HG03159 (cell line): ENCODE data around the gene UBTD1.
"Not testable (repeated sequence)": the region's sequence is repeated elsewhere in the genome, so short reads cannot be mapped to it uniquely, and the experiment has no call there.

ENCODE experiments used
- ATAC-seq: cut with Tn5 transposase; IDR thresholded peaks from one replicate; pipeline ENCODE4 v1.9.1; 2021; ENCODE audit warnings: mild to moderate bottlenecking, moderate library complexity; ENCODE audit not compliant: unreplicated experiment

Gene UBTD1

GRCh38 chr10:97498841-97499560 is at the start of gene UBTD1:
Gene UBTD1 (plus strand): TSS chr10:97498924. CDS start chr10:97499204, 280 bp downstream.
- peak; percentile 2 for ATAC-seq

- no peak for ATAC-seq
These were observed 47.9 kb upstream of the UBTD1 start for GRCh38 chr10:97450828-97451227.

- no peak for ATAC-seq
These were observed 47.1 kb upstream of the UBTD1 start for GRCh38 chr10:97451605-97452004.

- no peak for ATAC-seq
These were observed 46.4 kb upstream of the UBTD1 start for GRCh38 chr10:97452352-97452751.

- ATAC-seq, result no peak
These were observed 44.2 kb upstream of the UBTD1 start for GRCh38 chr10:97454330-97455036.

- no peak for ATAC-seq
These were observed 42.6 kb upstream of the UBTD1 start for GRCh38 chr10:97456034-97456685.

- ATAC-seq, result no peak
These were observed 42.0 kb upstream of the UBTD1 start for GRCh38 chr10:97456686-97457065.

- ATAC-seq, result no peak
These were observed 39.6 kb upstream of the UBTD1 start for GRCh38 chr10:97459111-97459510.

- ATAC-seq, result no peak
These were observed 38.8 kb upstream of the UBTD1 start for GRCh38 chr10:97459933-97460332.

GRCh38 chr10:97462309-97462708 is 36.4 kb upstream of the UBTD1 start:
- no peak for ATAC-seq

- no peak for ATAC-seq
These were observed 35.2 kb upstream of the UBTD1 start for GRCh38 chr10:97463363-97464132.

- no peak for ATAC-seq
These were observed 34.5 kb upstream of the UBTD1 start for GRCh38 chr10:97464226-97464625.

- no peak for ATAC-seq
These were observed 32.7 kb upstream of the UBTD1 start for GRCh38 chr10:97465982-97466381.

GRCh38 chr10:97466755-97467154 is 32.0 kb upstream of the UBTD1 start:
- no peak for ATAC-seq

- no peak for ATAC-seq
These were observed 30.6 kb upstream of the UBTD1 start for GRCh38 chr10:97468162-97468561.

GRCh38 chr10:97468781-97469180 is 29.9 kb upstream of the UBTD1 start:
- ATAC-seq, result not testable (repeated sequence)

- ATAC-seq, result no peak
These were observed 23.8 kb upstream of the UBTD1 start for GRCh38 chr10:97474918-97475317.

- ATAC-seq, result no peak
These were observed 22.7 kb upstream of the UBTD1 start for GRCh38 chr10:97475936-97476594.

- ATAC-seq, result not testable (repeated sequence)
These were observed 19.3 kb upstream of the UBTD1 start for GRCh38 chr10:97479410-97479809.

- ATAC-seq, result no peak
These were observed 18.8 kb upstream of the UBTD1 start for GRCh38 chr10:97479939-97480338.

- ATAC-seq, result no peak
These were observed 17.7 kb upstream of the UBTD1 start for GRCh38 chr10:97481071-97481470.
